ENCODE data around the gene AGXT.

AGXT gene

DNA sequence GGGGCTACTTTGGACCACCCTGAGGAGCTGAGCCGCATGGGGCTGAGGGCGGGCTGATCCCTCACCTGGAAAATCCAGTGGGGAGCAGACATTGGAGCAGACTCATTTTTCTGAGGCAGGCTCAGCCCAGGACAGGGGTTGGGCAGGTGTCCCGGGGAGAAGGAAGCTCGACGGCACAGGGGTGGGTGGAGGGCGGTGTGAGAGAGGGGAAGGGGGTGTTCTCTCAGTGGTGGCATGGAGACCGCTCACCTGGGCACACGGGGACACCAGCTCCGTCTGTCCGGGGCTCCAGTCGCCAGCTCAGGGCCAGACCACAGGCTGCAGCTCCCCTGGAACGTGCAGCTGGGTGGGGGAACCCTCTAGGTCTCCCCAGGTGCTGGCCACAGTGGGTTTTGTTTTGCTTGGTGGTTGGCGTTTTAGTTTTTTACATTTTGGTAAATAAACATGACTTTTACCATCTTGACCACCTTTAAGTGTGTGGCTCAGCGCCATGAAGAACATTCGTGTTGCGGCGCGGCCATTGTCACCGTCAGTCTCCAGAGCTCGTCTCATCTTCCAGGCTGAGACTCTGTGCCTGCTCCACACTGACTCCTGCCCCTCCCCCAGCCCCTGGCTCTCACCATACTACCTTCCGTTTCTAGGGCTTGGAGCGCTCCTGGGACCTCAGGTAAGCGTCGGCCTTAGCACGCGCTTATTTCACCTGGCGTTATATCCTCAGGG lies 31.7 kb downstream of the AGXT start:
- no peak overlapping the region for H3K27ac ChIP-seq
- TF ChIP-seq, protein P1, sequence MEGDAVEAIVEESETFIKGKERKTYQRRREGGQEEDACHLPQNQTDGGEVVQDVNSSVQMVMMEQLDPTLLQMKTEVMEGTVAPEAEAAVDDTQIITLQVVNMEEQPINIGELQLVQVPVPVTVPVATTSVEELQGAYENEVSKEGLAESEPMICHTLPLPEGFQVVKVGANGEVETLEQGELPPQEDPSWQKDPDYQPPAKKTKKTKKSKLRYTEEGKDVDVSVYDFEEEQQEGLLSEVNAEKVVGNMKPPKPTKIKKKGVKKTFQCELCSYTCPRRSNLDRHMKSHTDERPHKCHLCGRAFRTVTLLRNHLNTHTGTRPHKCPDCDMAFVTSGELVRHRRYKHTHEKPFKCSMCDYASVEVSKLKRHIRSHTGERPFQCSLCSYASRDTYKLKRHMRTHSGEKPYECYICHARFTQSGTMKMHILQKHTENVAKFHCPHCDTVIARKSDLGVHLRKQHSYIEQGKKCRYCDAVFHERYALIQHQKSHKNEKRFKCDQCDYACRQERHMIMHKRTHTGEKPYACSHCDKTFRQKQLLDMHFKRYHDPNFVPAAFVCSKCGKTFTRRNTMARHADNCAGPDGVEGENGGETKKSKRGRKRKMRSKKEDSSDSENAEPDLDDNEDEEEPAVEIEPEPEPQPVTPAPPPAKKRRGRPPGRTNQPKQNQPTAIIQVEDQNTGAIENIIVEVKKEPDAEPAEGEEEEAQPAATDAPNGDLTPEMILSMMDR (conservative IDR thresholded peaks at IDR 0.05): no peak

DNA sequence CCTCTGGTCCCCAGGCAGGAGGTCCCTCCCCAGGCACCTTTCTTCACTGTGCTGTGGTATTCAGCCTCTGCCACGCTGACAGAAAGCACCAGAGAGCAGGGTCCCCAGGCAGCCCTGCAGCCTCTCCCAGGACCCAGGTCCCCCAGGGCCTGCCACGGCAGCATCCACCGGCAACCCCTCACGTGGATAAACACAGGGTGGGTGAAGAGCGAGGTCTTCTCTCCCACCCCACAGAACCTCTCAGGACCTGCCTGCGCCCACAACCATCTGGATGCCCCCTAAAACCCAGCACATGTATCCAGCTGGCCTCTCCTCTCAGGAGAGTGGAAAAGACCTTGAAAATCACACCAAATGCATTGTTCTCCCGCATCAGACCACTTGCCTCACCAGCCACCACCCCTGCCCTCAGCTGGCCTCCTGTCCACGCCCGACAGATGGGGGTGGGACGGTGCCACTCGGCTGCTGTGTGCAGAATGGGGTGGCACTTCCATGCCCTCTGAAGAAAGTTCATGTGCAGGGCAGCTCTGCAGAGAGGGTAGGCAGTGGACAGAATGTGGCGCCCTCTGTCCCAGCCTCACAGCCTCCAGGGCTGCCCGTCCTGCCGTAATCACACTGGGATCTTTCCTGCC lies 33.5 kb downstream of the AGXT start:
- peak overlapping the region; percentile 56 for H3K27ac ChIP-seq
- TF ChIP-seq, protein P1 (conservative IDR thresholded peaks at IDR 0.05): no peak

DNA sequence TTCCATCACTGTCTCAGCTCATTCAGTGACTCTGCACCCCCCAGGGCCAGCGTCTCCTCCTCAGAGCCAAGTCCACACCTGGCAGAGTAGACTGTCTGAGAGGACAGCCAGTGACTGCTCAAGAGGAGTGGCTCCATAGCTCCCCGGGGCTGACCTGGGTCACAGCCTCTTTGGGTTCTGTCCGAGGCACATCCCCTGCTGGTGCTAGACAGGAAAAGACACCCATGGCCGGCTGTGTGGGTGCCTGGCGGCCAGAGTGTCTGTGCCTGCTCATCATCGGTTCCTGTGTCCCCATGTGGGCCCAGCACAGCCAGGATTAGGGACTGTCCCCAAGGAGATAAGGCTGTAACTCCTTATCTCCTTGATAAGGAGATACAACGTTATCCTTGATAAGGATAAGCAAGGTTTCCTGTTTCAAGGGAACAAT lies 34.0 kb downstream of the AGXT start:
- TF ChIP-seq, protein P1 (conservative IDR thresholded peaks at IDR 0.05): no peak
- peak overlapping the region; percentile 56 for H3K27ac ChIP-seq

DNA sequence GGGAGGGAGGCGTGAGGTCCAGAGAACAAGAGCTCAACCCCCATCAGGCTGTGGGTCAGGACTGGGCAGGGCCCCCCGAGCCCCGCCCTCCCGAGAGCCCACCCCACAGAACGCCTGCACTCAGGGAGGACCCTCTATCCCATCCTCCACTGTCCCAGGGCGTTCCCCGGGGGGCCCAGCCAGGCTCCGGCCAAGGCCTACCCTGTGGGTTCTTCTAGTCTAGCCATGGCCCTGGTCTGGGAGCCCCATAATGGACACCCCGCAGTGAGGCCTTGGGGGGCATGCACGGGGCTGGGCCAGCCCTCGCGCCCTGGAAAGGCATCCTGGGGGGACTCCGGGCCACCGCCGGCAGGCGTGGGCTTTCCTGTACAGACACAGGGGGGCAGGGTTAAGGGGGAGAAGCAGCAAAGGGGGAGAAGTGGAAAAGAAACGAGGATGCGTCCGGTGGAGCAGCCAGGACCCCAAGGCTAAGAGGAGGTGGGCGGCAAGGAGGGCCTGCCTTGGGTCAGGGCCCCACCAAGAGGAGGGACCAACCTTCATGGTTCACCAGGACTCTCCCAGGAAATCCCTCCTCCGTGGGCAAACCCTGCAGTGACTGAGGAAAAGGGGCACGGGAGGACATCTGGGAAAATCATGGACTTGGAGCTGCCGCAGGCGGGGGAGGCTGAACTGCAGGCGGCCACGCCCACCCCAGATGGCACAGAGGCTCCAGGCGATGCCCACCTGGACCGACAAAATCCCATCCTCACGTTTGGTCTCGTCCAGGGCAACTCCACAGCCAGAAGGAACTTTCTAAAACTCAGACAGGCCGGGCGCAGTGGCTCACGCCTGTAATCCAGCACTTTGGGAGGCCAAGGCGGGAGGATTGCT lies 34.8 kb downstream of the AGXT start:
- TF ChIP-seq, protein P1 (conservative IDR thresholded peaks at IDR 0.05): no peak
- peak overlapping the region; percentile 56 for H3K27ac ChIP-seq

DNA sequence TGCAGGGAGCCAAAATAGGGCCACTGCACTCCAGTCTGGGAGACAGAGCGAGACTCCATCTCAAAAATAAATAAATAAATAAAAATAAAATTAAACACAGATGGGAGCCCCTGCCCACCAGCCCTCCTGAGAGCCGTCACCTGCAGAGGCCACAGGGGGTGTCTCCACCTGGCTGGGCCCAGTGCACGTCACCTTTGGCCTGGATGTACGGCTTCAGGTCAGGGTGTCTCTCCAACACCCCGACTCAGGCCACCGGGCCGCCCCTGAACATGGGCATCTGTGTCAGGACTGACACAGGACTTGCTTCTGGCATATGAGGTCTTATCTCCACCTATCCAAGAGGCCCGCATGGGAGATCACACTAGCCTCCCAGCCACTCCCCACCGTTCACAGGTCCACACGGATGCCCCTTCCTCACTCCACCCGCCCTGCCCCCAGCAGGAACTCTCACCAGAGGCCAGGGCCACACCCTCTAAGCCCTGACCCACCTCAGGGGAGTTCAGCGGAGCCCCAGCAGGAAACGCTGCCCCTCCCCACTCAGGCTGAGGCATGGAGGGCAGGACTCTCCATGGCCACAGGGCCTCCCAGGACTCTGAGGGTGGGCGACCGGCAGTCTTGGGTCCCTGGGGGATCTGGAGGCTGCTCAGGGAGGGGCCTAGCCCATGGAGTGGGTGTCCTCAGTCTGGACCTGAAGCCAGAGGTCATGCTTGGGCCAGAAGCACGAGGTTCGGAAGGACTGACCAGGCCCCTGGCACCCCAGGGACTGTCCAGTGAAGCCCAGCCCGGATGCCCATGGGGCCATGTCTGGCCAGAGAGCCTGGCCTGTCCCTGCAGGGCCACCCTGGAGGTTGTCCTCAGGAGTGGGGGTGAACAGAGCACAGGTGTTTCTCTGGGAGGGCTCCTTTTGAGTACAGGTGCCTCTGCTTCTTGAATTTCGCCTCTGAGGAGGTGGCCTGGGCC lies 35.9 kb downstream of the AGXT start:
- H3K27ac ChIP-seq: no peak overlapping the region
- TF ChIP-seq, protein P1 (conservative IDR thresholded peaks at IDR 0.05): no peak

DNA sequence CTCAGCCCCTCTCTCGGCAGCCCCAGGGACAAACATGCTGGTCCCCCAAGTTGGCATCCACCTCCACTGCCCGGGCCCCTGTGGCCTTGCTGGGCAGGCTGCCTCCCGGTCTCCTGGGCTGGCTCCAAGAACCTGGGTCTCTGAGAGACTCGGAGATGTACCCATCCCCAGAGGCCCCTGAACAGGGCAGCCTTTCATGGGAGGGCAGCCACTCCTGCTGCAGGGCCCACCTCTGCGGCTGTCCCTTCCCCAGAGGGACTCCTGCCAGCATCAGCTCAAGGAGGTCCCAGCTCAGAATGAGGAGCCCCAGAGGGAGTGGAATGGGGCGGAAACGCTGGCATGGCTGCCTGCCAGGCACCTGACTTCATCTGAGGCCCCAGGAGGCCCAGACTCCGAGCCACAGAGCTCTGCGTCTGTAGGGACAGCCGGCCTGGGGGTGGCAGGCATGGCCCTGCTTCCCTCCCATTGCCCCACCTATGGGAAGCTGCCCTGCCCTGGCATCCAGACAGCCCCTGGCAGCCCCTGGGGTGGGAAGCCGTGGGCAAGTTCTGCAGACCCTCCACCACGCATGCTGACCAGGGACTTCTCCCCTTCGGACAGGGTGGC lies 36.7 kb downstream of the AGXT start:
- TF ChIP-seq, protein P1 (conservative IDR thresholded peaks at IDR 0.05): no peak
- no peak overlapping the region for H3K27ac ChIP-seq

Measured in VCaP (cell line).